C4-2B (cell line): ENCODE measurements around the gene GALNT17.

Source experiments
- H3K27ac ChIP-seq: fragments of 450-650 bp; 2 replicates; pipeline ENCODE4 v1.5.1; 2017
- ZFX ChIP-seq: fragments of 450-650 bp; IDR thresholded peaks from 2 replicates; pipeline ENCODE4 v1.6.1; 2017
- TF ChIP-seq, protein P1 (sequence below): fragments of 450-650 bp; conservative IDR thresholded peaks from 2 replicates; pipeline ENCODE4 v1.5.1; 2017; ENCODE audit warnings: mild to moderate bottlenecking

Gene GALNT17

DNA sequence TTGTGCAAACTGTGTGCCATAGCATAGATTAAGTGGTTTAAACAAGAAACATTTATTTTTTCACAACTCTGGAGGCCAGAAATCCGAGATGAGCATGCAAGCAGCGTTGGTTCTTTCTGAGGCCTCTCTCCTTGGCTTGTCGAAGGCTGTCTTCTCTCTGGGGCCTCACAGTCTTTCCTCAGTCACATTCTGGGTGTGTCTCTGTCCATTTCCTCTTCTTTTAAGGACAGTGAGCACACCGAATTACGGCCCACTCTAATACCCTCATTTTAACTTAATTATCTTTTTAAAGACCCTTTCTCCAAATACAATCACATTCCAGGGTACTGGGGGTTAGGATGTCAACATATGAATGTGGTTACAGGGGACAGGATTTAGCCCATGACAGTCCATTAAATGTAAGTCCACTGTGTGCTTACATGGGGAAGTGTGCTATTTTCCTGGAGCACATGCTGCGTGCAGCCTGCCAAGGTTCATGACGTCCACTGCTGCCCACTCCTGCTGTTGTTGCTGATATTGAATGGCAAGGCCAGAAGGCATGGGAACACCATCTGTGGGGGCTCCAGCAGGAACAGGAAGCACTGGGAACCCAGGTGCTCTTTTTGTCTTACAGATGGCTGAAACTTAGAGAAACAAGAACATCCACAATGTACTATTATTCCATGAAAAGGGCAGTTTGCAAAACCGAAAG is 365.5 kb downstream of the GALNT17 start:
- no peak overlapping the region for H3K27ac ChIP-seq
- no peak for TF ChIP-seq ZFX
- TF ChIP-seq, protein P1, sequence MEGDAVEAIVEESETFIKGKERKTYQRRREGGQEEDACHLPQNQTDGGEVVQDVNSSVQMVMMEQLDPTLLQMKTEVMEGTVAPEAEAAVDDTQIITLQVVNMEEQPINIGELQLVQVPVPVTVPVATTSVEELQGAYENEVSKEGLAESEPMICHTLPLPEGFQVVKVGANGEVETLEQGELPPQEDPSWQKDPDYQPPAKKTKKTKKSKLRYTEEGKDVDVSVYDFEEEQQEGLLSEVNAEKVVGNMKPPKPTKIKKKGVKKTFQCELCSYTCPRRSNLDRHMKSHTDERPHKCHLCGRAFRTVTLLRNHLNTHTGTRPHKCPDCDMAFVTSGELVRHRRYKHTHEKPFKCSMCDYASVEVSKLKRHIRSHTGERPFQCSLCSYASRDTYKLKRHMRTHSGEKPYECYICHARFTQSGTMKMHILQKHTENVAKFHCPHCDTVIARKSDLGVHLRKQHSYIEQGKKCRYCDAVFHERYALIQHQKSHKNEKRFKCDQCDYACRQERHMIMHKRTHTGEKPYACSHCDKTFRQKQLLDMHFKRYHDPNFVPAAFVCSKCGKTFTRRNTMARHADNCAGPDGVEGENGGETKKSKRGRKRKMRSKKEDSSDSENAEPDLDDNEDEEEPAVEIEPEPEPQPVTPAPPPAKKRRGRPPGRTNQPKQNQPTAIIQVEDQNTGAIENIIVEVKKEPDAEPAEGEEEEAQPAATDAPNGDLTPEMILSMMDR = no peak

DNA sequence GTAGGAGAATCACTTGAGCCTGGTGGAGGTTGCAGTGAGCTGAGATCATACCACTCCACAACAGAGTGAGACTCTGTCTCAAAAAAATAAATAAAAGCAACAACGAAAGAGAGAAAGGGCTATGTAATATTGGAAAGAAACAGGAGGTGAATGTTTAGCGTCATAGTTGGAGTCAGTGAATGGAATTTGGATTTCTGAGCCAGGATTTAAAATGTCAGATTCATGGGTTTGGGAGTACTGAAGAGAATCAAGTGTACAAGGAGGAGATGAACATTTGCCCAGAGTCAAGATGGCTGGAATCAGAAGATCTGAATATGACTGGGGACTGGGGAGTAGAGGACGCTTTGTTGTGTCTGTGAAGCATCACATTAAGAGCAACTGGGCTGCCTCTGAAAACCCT is 366.4 kb downstream of the GALNT17 start:
- H3K27ac ChIP-seq = no peak overlapping the region
- TF ChIP-seq ZFX = no peak
- TF ChIP-seq, protein P1 = no peak

DNA sequence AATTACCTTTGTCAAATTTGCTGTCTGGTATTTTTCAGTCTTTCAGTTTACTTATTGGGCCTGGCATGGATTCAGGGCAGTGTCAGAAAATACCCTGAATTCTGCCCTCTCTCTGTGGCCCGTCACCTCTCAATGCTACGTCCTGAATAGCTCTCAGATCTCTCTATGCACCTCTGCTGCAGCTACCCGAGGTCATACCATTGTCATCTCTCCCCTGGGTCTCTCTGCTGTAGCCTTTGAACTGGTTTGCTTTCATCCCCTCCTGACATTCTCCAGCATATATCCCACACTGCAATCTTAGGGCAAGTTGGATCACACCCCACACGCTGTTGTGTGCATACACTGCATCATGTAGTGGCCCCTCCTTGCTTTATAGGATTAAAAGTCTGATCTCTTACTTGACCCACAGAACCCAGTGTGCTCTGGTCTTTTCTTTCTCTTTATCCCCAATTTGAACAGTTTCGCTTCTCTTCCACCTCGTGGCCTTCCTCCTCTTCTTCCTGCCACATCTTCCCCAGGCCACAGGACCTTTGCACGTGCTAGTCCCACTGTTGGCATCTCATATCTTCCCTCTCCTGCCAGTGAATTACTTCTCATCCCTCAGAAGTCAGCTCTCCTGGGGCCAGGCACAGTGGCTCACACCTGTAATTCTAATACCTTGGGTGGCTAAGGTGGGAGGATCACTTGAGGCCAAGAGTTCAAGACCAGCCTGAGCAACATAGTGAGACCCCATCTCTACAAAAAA is 372.9 kb downstream of the GALNT17 start:
- no peak for TF ChIP-seq ZFX
- TF ChIP-seq, protein P1 = no peak
- no peak overlapping the region for H3K27ac ChIP-seq

DNA sequence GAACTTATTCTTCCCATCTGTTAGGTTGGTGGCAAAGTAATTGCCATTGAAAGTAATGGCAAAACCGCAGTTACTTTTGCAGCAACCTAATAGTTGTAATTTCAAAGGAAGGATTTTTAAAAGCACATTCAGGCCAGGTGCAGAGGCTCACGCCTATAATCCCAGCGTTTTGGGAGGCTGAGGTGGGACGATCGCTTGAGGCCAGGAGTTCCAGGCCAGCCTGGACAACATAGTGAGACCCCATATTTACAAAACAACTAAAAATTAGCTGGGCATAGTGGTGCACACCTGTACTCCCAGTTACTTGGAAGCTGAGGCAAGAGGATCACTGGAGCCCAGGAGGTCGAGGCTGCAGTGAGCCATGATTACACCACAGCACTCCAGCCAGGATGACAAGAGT is 374.9 kb downstream of the GALNT17 start:
- H3K27ac ChIP-seq = no peak overlapping the region
- no peak for TF ChIP-seq ZFX
- TF ChIP-seq, protein P1 = no peak

DNA sequence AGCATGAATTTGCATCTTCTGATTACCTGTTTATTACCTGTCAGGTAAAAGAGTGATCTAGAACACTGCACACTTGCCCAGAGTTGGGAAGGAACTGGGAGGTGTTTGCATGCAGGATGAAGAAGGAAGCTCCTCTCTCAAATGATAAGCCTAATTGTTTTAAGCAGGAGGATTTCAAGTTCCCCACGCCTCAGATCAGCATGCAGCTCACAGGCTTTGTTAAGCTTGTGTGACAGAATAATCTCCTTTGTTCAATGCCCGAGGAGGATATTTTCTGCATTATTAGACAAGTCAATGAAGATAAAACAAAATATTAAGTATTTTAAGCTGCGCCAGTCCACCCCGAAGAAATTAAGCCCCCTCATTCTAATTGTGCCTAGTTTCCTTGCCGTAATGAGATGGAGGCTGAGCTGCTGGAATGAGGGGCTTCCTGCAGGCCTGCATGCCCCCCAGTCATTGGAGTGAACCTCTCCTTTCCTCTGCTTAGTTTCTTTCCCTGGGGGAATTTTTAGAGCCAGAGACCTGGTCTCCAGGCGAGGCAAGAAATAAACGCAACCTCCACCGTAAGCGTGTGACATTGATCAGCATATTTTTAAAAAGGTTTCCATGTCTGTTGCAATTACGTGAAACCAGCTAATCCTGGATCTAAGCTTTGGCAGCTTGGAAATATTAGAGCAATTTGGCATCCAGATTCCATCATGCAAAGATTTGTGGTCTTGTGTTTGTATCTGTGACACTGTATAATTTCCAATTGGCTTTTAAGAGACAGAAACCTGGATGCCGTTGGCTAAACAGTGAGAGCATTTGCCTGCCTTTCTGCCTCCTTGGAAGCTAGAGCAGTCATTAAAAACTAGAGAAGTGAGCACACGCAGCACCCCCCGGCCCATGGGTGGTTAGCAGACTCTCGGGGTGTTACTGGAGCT is 376.0 kb downstream of the GALNT17 start:
- H3K27ac ChIP-seq = no peak overlapping the region
- TF ChIP-seq, protein P1 = no peak
- no peak for TF ChIP-seq ZFX

DNA sequence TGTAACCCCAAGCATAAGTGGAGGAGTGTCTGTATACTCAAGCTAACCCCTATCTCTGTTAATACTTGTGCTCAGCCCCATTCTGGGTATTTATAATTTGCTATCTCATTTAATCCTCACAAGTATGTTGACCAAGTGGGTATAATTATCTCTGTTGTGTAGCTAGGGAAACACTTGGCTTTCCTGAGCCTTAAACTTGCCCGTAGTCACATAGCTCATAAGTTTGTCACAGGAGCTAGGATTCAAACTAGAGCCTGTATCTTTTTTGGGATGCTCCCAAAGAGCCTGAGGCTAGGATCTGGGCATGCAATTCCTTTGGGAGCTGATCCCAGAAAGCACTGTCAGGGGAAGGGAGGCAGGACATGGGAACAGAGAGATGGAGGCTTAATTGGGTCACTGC is 377.4 kb downstream of the GALNT17 start:
- no peak overlapping the region for H3K27ac ChIP-seq
- TF ChIP-seq, protein P1 = no peak
- TF ChIP-seq ZFX = no peak
